GM18907 (cell line): ENCODE data around the gene RPL38.
A peak's percentile ranks its signal among the peaks of the same experiment; 100 is the strongest.

Experiments
- ATAC-seq: cut with Tn5 transposase; IDR thresholded peaks from one replicate; pipeline ENCODE4 v1.9.1; 2021; ENCODE audit warnings: mild to moderate bottlenecking, moderate library complexity; ENCODE audit not compliant: unreplicated experiment

The RPL38 gene

GRCh38 chr17:74203439-74204240 lies at the start of gene RPL38:
TSS of gene RPL38 (plus strand) at chr17:74203678. CDS start at chr17:74203956, 278 bp downstream.
- peak; percentile 66 for ATAC-seq

DNA sequence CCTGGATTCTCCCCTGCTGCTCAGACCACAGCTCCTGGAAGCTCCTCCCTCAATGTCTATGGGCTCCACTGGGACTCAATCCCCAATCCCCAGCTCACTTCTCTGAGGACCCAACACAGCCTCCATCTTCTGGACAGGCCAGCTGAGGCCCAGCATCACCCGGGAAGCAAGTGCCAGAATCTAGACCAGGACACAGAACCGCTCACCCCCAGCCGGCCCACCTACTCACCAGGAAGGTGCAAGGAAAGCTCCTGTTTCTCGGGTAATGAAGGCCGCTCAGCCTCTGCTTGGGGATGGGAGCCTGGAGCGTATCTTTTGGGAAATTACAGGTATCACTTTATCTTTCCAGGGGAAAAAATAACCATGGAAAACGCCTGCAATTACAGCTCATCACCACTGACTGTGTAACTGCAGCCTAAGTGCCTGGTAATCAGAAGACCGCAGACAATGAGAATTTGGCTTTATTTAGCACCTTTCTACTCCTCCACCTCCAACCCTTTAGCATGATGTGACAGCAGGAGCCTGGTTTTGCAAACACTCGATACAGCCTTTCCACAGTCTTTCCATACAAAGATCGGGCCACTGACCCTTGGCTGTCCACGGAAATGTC lies 49.6 kb upstream of the RPL38 start:
- no peak for ATAC-seq

DNA sequence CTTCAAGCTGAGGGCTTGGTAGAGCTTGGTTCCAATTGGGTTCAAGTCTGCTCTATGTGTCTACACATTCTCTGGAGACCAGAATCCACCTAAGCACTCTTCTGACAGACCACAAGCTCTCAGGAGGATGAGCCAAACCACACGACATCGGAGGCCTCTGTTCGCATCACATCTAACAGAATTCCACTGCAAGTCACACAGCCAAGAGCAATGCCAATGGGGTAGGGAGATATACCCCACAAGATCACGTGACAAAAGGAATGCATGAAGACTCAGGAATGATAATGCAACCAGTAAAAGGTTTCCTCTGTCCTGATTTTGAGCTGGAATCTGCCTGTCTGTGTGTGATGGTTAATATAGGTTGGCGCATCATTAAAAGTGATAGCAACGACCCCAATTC lies 46.6 kb upstream of the RPL38 start:
- ATAC-seq, result no peak

DNA sequence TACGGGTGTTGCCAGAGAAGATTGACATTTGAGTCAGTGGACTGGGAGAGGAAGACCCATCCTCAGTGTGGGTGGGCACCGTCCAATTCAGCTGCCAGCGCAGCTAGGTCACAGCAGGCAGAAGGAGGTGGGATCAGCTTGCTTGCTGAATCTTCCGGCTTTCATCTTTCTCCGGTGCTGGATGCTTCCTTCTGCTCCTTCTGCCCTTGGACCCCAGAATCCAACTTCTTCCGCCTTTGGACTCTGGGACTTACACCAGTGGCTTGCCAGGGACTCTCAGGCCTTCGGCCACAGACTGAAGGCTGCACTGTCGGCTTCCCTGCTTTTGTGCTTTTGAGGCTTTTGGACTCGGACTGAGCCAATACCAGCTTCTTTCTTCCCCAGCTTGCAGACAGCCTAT lies 46.1 kb upstream of the RPL38 start:
- no peak for ATAC-seq

DNA sequence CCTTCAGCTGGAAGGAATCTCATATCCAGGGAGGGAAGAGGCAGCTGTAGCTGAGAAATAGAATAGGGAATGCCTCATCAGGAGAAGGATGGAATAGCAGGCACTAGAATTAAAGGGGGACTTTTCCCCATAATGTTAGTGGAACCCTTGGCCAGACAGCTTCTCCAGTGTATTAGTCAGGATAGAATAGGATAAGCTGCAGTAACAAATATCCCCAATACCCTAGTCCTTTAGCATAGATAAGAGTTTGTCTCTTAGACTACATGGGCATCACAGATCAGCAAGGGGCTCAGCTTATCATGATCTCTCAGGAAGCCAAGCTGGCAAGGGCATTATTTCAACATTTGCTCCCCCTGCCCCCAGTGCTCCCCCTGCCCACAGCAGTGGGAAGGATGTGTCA lies 44.7 kb upstream of the RPL38 start:
- no peak for ATAC-seq

GRCh38 chr17:74159226-74159840 lies 44.1 kb upstream of the RPL38 start:
- no peak for ATAC-seq

GRCh38 chr17:74160656-74161502 lies 42.6 kb upstream of the RPL38 start:
- ATAC-seq, result no peak

DNA sequence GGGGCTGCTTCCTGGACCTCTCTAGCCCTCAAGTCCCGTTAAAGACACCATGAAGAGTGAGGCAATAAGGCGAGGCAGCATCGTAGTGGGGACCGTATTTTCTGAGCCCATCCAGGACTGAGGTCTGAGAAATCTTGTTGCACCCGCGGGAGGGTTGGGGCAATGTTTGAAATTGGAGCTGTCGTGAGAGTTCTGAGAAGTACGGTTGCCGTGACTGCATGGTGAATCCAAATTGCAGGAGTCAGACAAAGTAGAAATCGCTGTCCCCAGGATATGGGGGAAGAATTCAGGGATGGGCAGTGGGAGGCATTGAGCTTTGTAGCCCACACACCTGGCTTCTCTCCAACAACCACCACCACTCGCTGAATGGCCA lies 42.0 kb upstream of the RPL38 start:
- ATAC-seq, result no peak

- no peak for ATAC-seq
Measured at GRCh38 chr17:74163271-74163821, 40.1 kb upstream of the RPL38 start.

DNA sequence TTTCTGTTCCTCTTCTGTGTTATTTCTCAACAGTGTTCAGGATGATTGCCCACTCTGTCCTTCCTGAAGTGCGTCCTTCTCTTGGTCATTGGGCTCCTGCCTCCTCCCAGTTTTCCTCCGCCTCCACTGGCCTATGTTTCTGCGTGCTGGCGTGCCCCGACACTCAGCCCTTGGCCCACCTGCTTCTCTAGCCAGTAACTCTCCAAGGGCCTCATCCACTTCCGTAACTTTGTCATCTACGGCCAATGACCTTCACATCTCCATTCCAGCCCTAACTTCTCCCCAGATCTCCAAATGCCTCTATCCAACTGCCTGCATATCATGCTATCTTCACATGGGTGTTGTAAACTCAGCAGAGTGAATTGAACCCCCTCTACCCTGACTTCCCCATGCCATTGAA lies 39.6 kb upstream of the RPL38 start:
- ATAC-seq, result no peak

DNA sequence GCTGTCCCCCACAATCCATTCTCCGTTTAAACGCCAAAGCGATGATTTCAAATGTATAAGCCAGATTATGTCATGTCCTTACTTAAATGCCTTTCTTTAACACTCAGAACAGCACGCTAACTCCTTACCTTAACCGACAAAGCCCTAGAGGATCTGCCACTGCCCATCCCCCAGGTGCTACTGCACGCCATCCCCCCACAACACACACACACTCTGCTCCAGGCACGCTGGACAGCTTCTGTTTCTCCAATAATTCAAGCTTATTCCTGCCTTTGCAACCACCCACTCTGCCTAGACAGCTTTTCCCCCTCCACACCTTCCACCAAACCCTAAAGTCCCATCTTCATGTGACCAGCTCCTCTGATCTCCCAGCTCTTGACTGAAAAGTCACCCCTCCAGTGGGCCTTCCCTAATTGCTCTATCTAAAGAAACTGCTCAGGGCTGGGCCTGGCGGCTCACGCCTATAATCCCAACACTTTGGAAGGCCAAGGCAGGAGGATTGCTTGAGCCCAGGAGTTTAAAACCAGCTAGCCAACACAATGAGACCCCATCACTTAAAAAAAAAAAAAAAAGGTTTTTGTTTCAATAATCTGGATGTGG lies 38.9 kb upstream of the RPL38 start:
- no peak for ATAC-seq

DNA sequence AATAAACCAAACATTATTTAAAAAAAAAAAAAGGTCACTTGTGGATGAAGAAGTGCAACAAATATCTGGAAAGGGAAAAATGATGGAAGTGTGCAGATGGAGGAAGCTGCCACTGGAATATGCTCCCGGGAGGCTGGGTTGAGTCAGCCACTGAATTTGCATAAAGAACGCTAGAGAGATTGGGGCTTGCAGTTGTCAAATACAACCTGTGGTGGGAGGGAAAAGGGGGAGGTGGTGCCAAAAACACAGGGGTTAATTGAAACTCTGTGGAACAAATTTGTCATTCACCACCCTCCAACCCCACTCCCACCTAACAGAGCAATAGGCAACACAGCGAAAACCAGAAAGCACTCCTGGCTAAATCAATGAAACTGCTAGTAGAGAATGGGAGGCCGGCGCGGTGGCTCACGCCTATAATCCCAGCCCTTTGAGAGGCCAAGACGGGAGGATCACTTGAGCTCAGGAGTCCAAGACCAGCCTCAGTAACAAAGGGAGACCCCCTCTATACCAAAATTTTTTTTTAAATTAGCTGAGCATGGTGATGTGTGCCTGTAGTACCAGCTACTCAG lies 37.6 kb upstream of the RPL38 start:
- ATAC-seq, result no peak

- no peak for ATAC-seq
Measured at GRCh38 chr17:74170924-74171323, 32.6 kb upstream of the RPL38 start.

DNA sequence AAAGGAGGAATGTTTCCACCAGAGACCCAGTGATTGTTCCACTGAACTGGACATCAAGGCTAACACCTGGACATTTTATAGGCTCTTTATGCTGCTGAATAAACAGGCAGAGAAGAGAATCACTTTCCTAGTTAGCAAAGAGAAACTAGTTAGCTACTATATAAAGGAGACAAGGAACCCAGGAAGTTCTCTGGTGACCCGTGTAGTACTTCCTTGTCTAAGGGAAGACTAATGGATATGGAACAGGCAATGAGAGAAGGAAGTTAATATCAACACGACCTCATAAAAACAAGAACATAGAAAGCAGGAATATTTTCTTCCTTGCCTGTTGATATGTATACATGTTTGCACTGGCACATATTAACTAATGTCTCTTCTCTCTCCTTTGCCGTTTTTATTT lies 30.8 kb upstream of the RPL38 start:
- ATAC-seq, result no peak

GRCh38 chr17:74176546-74177001 lies 26.9 kb upstream of the RPL38 start:
- no peak for ATAC-seq

DNA sequence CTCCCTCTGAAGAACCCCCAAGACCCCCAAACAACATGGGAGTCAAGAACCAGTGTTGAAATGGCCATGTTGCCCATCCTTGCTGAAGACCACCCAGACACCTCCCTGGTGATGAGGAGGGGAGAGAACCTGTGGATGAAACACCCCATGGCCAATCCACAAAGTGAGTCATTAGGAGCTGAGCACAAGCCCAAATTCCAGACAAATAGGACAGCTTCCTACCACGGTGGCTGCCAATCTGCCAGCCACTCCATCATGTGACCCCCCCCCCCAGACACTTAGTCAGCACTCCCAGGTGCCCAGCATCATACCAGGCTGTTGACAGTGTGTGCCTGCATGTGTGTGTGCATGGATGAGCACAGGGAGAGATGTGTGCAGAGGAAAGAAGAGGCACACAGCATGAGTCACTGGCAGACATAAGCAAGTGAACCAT lies 26.4 kb upstream of the RPL38 start:
- ATAC-seq, result no peak

DNA sequence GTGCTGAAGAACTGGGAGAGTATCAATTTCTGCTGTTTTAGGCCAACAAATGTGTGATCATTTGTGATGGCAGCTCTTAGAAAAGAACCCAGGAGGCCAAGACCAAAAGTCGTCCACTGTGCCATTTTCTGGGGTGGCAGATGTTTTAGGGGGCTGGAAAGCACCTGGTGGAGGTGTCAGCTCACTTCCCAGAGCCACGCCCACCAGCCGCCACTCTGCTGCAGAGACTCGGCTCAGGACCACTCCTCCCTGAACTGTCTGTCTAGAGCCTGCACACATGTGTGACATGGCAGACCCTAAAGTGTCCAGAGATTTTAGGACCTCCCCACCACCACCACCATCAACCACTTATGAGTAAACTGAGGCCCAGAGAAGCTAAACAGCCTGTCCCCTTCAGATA lies 23.9 kb upstream of the RPL38 start:
- ATAC-seq, result no peak

- ATAC-seq, result no peak
Measured at GRCh38 chr17:74180336-74180735, 23.1 kb upstream of the RPL38 start.

DNA sequence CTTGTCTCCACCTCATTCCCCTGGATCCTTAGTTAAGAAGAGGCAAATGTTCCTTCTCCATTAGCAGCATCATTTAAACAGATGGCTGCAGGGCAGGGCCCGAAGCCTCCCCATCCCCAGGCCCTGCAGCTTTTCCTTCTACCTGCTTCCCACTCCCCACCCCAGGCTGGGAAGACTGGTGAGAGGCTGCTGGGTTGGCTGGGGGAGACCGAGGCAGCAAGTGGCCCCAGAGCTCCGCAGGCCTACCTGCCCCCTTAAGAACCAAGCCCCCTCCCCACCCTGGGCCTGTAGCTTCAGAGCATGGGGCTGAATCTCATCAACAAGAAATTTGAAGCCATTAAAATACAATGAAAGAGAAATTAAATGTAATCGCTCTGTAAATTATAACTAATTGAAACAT lies 22.1 kb upstream of the RPL38 start:
- no peak for ATAC-seq

- no peak for ATAC-seq
Measured at GRCh38 chr17:74182041-74182723, 21.3 kb upstream of the RPL38 start.
